Activated CD8-positive, alpha-beta memory T cell treated with anti-CD3 and anti-CD28 coated beads for 36 hours (primary cell): Measurements from ENCODE around the gene HTR3D. TPM values are rescaled to one million over a fixed set of nuclear protein-coding genes. Genes with fewer than 3 reads are reported as not detected.
"Not testable (repeated sequence)": the region's sequence is repeated elsewhere in the genome, so short reads cannot be mapped to it uniquely, and the experiment has no call there.

Experiments
- CTCF ChIA-PET: fragments of 350-600 bp; sonication (Branson Sonifier 250); formaldehyde crosslinking; loops from one replicate; lab custom pipeline; 2021; ENCODE audit warnings: antibody characterized with exemption; lab: Charles Lee
- POLR2A ChIA-PET: fragments of 350-600 bp; sonication (Branson Sonifier 250); formaldehyde crosslinking; loops from one replicate; lab custom pipeline; 2021; ENCODE audit warnings: antibody characterized with exemption; lab: Charles Lee
- total RNA-seq, 2 experiments: library from RNA; stranded (reverse); gene quantifications; one replicate each; pipeline ENCODE4 v1.2.3, GENCODE V29; 2021

HTR3D gene
- total RNA-seq, 2 experiments from 2014 or later = not detected

DNA sequence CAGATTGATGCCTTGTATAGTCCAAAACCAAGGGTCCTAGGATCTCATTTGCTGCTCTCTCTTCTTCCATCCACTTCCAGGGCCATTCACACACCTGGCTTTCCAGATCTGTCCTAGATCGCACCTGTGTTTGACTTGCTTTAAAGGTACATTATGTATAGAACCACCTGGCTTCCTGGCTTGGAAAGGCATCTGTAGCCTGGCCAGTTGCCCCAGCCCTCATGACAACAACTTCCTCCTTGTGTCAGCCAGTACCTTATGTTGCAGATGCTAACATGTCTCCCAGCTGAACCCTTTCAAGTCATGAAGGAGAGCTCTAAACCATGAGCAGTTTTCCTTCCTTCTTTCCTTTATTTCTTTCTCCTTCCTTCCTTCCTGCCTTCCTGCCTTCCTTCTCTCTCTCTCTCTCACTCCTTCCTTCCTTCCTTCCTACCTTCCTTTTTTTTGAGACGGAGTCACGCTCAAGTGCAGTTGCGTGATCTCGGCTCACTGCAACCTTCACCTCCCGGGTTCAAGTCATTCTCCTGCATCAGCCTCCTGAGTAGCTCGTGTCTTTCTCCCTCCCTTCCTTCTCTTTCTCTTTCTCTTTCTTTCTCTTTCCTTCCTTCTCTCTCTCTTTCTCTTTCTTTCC is 18.8 kb downstream of the HTR3D start:
- CTCF ChIA-PET = no interaction called here
- POLR2A ChIA-PET = no interaction called here

DNA sequence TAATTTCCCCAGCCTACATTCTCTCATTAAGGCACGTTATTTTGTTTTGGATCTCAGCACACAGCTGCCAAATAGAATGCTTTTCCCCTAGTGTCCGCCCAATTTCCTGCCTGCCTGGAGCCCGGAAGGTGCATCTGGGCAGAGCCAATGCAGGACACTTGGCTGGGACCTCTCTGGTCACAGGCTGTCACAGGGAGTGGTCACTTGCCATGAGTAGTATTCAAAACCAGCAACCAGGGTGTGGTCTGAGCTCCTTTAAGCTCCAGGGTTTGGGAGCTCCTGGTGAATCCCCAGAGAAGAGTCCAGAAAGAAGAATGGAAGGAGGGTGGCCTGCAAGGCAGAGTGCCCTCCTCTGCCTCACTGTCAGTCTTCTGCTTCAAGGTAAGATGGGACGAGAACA is 21.2 kb downstream of the HTR3D start, which contains the start of gene HTR3C:
Gene HTR3C (plus strand): TSS at position 281 of the 400 bp plus-strand sequence. CDS start 34 bp downstream, at position 315.
- ChIA-PET POLR2A (no interaction called here), CTCF (no interaction called here)

DNA sequence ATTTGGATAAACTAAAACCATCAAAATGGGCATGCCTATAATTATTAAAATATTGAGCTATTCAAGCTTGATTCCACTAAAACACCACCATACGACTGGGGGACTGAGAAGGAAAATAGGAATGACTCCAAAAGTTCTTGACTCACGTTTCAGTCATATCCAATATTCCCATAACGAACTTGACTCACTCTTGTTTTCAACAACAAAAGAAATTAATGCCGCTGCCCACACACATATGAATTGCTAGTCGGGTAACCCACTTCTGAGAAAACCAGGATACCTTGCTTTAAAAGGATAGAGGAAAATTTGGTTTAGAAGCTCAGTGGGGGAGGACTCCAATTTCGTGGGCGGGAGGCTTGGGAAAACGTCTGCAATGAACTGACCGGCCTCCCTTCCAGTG is 26.5 kb downstream of the HTR3D start:
- CTCF ChIA-PET = no interaction called here
- POLR2A ChIA-PET = no interaction called here

DNA sequence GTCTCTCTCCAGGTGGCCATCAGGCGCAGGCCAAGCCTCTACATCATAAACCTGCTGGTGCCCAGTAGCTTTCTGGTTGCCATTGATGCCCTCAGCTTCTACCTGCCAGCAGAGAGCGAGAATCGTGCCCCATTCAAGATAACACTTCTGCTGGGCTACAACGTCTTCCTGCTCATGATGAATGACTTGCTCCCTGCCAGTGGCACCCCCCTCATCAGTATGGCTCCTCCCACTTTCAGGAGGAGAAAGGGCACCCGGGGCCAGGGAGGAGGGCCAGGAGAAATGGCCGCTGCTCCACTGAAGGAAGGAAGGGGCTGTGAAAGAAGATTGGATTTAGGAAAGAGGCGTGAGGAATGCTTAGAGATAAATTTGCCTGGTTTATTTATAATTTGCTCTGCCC is 27.9 kb downstream of the HTR3D start:
- CTCF ChIA-PET = no interaction called here
- POLR2A ChIA-PET = no interaction called here

DNA sequence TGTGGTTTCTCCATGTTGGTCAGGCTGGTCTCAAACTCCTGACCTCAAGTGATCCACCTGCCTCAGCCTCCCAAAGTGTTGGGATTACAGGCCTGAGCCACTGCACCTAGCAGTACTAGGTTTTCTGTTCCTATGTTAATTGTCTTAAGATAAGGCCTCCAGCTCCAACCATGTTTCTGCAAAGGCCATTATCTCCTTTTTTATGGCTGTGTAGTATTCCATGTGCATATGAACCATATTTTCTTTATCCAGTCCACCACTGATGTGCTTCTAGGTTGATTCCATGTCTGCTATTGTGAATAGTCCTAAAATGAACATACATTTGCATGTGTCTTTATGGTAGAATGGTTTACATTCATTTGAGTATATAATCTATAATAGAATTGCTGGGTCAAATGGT is 31.1 kb downstream of the HTR3D start:
- ChIA-PET POLR2A (no interaction called here), CTCF (no interaction called here)

DNA sequence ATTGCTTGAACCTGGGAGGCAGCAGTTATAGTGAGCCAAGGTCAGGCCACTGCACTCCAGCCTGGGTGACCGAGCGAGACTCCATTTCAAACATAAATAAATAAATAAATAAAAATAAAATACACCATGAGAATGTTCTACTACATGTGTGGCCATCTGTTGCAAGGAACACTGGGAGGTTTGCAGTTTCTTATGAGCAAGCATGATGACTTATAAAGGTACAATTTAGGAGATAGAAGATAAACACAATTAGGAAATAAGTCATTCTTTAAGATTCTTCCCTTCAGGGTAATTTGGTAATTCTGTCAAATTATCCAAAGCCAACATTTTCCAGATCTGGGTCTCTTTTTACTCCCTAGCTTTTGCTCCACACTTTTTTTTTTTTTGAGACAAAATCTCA is 34.7 kb downstream of the HTR3D start:
- CTCF ChIA-PET = no interaction called here
- POLR2A ChIA-PET = interaction anchor here (0.6 kb wide), 1 partner anchor 14 kb away, joined by 5 read pairs; no protein-coding TSS in a partner anchor

DNA sequence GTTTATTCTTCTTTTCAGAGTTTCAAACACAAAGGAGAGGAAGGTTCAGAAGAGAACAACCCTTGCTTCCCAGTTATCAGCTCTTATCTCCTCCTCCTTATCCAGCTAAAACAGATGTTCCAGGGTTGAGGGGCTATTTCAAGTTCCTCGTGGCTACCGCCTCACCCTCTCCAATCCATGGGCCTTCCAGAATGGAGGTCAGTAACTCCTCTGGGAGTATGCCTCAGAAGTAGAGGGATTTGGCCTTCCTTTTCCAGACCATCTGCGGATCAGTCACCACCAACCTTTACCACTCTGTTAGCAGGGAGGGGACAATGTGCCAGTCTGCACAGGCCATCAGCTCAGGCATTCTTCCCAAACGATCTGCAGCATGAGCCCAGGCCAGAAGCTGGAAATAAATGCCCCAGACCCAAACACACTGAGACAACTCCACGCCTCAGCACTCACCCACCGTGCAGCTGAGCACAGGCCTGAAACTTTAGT is 36.1 kb downstream of the HTR3D start:
- POLR2A ChIA-PET = no interaction called here
- CTCF ChIA-PET = no interaction called here

DNA sequence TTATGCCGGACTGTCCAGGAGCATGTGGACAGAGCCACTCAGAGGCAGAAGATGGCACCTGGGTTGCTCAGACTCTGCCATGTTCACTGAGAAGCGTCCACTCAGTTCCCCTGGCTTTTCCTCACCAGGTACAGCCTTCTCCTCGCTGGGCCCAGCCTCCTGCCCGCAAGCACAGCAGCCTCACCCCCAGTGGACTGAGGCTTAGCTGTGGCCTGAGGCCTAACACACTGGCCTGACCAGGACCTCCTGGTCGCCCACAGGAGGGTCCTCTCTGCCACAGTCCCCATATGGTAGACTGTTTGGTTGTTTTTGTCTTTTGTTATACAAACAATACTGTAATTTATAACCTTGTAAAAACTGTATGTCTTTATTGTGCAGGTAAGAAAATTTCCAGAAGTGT is 36.8 kb downstream of the HTR3D start:
- ChIA-PET CTCF (no interaction called here), POLR2A (no interaction called here)

DNA sequence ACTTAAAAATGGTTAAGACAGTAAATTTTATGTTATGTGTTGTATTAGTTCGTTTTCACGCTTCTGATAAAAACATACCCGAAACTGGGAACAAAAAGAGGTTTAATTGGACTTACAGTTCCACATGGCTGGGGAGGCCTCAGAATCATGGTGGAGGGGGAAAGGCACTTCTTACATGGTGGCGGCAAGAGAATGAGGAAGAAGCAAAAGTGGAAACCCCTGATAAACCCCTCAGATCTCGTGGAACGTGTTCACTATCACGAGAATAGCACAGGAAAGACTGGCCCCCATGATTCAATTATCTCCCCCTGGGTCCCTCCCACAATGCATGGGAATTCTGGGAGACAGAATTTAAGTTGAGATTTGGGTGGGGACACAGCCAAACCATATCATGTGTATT is 39.6 kb downstream of the HTR3D start:
- POLR2A ChIA-PET, CTCF ChIA-PET: not testable (repeated sequence)

DNA sequence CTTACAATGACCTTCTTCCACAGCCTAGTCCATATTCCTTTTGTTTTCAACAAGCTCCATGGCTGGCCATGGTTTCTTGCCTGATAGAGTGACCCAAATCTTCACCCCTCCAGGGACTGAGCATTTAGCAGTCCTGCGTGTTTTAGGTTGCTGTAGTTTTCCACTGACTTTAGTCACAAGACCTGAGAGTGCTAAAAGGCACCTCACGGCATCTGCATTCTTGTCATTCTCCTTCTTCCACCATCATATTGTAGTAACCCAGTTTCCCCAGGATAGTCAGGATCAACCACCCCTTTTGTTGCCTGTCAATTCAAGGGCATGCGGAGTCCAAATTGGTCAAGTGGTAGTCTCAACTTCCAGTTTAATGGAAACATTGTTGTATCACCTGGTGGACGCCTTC is 42.1 kb downstream of the HTR3D start:
- CTCF ChIA-PET = no interaction called here
- POLR2A ChIA-PET = interaction anchor here (0.6 kb wide), 1 partner anchor 173 kb away, joined by 3 read pairs; no protein-coding TSS in a partner anchor

DNA sequence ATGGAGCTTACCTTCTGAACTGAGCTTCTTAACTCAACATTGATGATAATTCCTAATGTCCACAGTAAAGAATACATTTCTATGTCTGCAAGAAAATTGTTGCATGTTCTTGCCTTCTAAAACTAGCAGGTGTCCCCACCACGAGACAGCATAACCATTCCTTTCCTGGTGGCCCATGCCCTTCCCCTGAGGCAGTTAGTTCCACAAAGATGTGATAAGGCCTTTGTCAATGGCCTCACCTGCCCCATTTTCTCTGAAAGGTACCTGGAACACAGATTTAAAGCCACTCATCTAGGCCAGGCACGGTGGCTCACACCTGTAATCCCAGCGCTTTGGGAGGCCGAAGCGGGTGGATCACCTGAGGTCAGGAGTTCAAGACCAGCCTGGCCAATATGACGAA is 44.4 kb downstream of the HTR3D start:
- ChIA-PET POLR2A (no interaction called here), CTCF (no interaction called here)

DNA sequence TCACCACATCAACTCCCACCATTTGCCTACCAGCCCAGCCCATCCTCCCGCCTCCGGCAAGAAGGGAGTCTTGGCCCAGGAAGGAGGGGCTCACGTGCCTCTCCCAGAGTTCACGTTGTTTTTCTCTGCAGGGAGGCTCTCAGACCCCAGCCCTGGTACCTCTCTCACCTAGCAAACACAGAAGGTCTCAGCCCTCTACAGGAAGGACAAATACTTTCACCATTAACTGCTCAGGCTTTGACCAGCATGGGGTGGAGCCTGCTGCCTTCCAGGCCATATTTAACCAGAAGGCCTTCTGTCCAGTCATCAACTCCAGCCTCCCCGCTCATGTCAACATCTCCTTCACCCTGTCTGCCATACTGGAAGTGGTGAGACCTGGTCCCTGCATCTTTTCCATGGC is 46.3 kb downstream of the HTR3D start:
- CTCF ChIA-PET = interaction anchor here (0.6 kb wide), 1 partner anchor 36 kb away, joined by 3 read pairs; no protein-coding TSS in a partner anchor
- POLR2A ChIA-PET = no interaction called here

DNA sequence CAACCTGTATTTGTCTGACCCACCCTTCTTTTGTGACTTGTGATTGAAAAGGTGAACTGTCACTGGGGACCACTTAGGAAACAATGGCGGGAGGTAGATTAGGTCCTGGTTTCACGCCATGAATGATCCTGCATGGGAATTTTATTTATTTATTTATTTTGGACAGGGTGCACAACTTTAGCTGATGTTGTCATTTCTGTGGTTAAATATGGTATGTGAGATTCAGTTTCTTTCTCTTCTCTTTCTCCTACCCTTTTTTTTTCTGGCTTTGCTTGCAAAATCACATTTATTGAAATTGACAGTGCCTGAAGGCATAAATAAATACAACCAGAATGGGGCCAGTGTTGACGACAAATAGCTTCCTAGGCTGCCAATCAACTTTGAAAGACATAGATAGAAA is 47.3 kb downstream of the HTR3D start:
- ChIA-PET CTCF (no interaction called here), POLR2A (no interaction called here)

DNA sequence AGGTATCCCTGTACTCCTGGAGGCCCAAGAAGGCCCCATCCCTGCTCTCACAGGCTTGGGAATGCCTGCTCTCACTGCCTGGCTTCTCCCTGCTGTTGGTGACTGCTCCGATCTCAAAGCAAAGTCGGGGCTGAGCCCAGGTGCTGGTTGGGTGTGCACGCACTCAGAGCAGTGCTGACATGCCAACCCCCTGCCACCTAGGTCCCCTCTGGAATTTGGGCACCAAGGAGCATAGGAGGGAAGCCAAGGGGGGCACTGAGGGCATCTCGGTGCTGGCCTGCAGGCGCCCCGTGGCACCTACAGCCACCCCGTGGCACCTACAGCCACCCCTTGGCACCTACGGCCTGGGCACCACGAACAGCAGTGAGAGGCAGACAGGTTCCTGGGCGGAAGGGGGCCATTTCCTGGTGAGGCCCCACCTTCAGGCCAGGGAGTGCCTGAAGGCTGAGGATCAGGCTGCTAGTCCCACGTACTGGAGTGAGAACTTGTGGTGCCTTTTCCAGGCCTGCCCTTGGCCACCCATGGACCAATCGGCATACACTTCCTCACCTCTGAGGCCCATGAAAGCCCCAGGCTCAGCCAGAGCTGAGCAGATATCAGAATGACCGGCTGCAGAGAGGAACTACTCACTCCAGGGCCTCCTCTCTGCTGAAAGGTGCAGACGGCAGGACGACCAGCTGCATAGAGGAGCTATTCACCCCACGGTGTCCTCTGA is 49.7 kb downstream of the HTR3D start:
- ChIA-PET CTCF (no interaction called here), POLR2A (no interaction called here)

DNA sequence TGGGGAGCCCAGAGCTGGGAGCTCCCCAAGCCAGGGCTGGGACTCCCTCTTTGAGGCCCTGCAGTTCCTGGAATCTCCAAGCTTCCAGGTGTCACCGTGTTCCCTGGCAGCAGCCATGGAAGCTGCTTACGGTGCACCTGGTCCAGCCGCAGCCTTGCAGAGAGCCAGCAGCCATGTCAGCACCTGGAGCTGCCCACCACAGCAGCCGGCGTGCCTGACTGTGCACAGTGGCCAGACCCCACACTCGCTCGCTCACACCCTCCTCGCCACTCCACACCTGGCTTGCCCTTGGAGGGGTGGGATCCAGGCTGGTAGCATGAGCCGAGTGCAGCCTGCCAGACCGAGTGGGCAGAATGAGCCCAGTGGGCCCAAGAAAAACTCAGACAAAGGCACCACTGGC is 50.5 kb downstream of the HTR3D start:
- CTCF ChIA-PET = no interaction called here
- POLR2A ChIA-PET = no interaction called here

DNA sequence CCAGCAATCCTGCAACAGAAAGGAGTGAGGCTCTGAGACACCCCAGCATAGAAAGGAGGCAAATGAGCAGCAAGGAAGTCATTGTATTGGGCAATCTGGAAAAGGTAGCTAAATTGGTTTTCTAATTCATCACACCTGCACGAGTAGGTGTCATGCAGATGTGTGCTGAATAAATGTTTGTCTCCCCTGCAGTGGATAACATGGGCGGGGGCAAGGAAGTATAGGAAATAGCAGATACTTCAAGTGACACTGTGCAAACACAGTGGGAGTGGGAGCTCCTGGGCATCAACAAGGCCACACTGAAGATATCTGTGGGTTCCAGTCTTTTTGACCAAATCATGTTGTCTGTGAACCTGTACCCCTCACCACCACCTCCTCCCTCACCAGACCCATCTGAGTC is 50.9 kb downstream of the HTR3D start:
- ChIA-PET CTCF (no interaction called here), POLR2A (no interaction called here)

DNA sequence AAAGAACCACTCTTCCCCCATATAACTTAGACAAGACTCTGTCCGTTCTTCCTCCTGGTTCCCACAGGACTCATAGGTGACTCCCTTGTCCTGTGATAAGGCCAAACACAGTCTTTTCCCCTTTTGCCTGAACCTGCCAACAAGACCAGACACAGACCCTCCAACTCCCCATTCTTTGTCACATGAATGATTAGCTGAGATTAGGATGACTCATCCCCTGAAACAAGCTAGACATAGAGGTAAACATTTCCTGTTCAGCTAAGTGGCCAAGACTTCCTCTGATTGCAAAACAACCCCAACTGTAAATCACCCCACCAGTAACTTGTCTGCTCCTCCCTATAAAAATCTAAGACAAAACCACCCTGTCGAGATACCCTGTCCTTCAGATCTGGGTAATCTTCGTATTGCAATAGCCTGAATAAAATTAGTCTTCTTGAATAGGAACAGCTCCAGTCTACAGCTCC is 53.9 kb downstream of the HTR3D start:
- CTCF ChIA-PET = no interaction called here
- POLR2A ChIA-PET = no interaction called here
